IMR-90 (cell line): ENCODE data around the gene C6orf136.

Experiments
- BHLHE40 ChIP-seq: fragments of 150-350 bp; IDR thresholded peaks from 2 replicates; pipeline ENCODE4 v1.6.1; 2016; ENCODE audit warnings: mild to moderate bottlenecking, low read depth, low read length
- CEBPB ChIP-seq: IDR thresholded peaks from 2 replicates; pipeline ENCODE4 v1.6.1; 2012; ENCODE audit warnings: low read depth, low read length, improper control_type of control experiment
- CHD1 ChIP-seq: IDR thresholded peaks from 2 replicates; pipeline ENCODE4 v1.6.1; 2012; ENCODE audit warnings: low read depth, low read length, improper control_type of control experiment
- FOS ChIP-seq: fragments of 150-350 bp; IDR thresholded peaks from 2 replicates; pipeline ENCODE4 v1.6.1; 2016; ENCODE audit warnings: low read depth, low read length
- MXI1 ChIP-seq: IDR thresholded peaks from 2 replicates; pipeline ENCODE4 v1.6.1; 2012; ENCODE audit warnings: low read depth, mild to moderate bottlenecking, low read length, moderate library complexity, borderline replicate concordance
- POLR2A ChIP-seq: IDR thresholded peaks from 2 replicates; pipeline ENCODE4 v1.6.1; 2012; ENCODE audit warnings: mild to moderate bottlenecking, low read depth, low read length
- RFX5 ChIP-seq: IDR thresholded peaks from 2 replicates; pipeline ENCODE4 v1.8.0; 2012; ENCODE audit warnings: low read depth, mild to moderate bottlenecking, low read length, moderate library complexity
- TF ChIP-seq, protein P1 (sequence below): conservative IDR thresholded peaks from 2 replicates; pipeline ENCODE4 v1.5.1; 2012; ENCODE audit warnings: mild to moderate bottlenecking, low read depth, low read length, improper control_type of control experiment
- TF ChIP-seq, protein P2 (sequence below): fragments of 150-350 bp; IDR thresholded peaks from 2 replicates; pipeline ENCODE4 v1.6.1; 2017; ENCODE audit warnings: mild to moderate bottlenecking, antibody characterized with exemption, low read length, low read depth

DNA sequence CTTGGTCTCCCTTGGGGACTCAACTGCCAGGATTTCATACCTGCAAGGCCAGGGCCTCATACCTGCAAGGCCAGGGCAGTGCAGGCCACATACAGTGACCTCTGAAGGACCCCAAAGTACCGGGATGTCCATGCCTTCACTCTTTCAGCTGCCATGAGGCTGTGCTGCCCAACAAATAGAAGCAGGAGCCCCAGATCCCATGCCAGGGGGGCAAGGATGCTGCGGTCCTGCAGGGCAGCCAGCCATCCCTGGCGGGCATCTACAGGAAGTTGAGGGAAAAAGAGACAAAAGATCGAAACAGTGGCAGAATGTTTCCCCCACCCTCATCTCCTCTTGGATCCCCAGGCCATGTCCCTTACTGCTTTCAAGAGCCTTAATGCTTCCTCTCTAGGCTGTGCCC lies 43.1 kb downstream of the C6orf136 start:
- TF ChIP-seq POLR2A (no peak), BHLHE40 (no peak), MXI1 (no peak), CHD1 (no peak), RFX5 (no peak), CEBPB (no peak), FOS (no peak)
- TF ChIP-seq, protein P1, sequence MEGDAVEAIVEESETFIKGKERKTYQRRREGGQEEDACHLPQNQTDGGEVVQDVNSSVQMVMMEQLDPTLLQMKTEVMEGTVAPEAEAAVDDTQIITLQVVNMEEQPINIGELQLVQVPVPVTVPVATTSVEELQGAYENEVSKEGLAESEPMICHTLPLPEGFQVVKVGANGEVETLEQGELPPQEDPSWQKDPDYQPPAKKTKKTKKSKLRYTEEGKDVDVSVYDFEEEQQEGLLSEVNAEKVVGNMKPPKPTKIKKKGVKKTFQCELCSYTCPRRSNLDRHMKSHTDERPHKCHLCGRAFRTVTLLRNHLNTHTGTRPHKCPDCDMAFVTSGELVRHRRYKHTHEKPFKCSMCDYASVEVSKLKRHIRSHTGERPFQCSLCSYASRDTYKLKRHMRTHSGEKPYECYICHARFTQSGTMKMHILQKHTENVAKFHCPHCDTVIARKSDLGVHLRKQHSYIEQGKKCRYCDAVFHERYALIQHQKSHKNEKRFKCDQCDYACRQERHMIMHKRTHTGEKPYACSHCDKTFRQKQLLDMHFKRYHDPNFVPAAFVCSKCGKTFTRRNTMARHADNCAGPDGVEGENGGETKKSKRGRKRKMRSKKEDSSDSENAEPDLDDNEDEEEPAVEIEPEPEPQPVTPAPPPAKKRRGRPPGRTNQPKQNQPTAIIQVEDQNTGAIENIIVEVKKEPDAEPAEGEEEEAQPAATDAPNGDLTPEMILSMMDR, result no peak
- TF ChIP-seq, protein P2, sequence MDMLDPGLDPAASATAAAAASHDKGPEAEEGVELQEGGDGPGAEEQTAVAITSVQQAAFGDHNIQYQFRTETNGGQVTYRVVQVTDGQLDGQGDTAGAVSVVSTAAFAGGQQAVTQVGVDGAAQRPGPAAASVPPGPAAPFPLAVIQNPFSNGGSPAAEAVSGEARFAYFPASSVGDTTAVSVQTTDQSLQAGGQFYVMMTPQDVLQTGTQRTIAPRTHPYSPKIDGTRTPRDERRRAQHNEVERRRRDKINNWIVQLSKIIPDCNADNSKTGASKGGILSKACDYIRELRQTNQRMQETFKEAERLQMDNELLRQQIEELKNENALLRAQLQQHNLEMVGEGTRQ, result no peak
